ENCODE data around the gene CCDC137.

The CCDC137 gene

DNA sequence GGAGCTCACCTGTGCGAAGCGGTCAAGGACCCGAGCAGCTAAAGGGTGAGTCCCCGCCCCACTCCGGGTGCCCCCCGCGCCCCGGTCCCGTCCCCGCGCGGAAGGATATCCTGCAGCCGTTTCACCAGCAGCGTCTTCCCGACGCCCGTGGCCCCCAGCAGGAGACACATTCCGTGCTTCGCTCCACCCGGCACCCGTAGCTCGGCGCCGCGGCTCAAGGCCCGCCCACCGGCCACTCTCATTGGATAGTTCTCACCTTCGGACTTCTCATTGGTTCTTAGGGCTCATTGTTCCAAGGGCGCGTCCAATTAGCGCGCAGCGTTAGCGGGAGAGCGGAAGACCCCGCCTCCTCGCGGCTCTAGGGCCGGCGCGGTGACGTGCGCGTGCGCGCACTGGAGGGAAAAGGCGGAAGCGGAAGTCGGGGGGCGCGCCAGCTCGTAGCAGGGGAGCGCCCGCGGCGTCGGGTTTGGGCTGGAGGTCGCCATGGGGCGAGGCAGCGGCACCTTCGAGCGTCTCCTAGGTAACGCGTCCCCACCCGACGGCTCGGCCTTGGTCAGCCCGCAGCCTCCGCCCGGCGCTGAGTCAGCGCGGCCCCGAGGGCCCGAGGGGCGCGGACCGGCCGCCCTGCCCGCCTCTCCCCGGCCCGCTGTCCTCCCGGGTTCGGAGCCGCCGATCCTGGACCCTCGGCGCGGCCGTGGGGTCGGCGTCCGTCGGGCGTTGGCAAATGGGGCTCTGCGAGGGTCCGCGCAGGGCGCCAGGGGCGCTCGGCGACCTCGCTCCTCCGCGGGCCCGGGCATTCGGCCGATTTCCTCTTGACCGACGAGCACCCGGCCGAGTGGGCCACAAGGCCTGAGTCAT lies 17.3 kb downstream of the CCDC137 start, which contains the start of the genes ARL16 and HGS:
Gene ARL16, minus strand, starts transcription at position 214 of the 858 bp plus-strand sequence. Its CDS starts 44 bp downstream, at position 170.
Gene HGS, plus strand, starts transcription at position 428 of the 858 bp plus-strand sequence. Its CDS starts 56 bp downstream, at position 484.
- peak; percentile 95 for DNase-seq

DNA sequence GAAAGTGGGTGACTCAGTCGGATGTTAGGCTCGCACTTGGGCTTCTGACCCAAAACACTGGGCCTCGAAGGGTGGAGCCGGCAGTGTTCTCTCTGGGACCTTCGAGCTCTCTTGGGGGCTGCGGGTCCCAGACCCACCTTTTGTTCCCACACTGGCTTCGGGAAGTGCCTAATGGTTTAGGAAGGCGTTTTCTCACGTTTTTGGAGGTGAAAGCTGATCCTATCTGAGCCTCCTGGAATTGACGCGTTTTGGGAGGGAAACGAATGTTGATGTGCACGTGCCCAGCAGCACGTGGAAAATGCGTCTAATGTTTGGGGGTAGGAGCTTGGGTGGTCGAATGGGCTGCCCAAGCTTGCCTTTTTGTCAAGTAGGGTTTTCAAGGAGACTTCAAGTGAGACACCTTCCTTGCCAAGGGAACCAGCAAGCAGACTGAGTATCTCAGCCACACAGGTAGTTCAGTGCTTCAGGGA lies 17.9 kb downstream of the CCDC137 start:
- no peak for DNase-seq

- no peak for DNase-seq
Observed at GRCh38 chr17:81685108-81685507, 18.6 kb downstream of the CCDC137 start.

GRCh38 chr17:81686614-81687013 lies 20.1 kb downstream of the CCDC137 start:
- DNase-seq: no peak

DNA sequence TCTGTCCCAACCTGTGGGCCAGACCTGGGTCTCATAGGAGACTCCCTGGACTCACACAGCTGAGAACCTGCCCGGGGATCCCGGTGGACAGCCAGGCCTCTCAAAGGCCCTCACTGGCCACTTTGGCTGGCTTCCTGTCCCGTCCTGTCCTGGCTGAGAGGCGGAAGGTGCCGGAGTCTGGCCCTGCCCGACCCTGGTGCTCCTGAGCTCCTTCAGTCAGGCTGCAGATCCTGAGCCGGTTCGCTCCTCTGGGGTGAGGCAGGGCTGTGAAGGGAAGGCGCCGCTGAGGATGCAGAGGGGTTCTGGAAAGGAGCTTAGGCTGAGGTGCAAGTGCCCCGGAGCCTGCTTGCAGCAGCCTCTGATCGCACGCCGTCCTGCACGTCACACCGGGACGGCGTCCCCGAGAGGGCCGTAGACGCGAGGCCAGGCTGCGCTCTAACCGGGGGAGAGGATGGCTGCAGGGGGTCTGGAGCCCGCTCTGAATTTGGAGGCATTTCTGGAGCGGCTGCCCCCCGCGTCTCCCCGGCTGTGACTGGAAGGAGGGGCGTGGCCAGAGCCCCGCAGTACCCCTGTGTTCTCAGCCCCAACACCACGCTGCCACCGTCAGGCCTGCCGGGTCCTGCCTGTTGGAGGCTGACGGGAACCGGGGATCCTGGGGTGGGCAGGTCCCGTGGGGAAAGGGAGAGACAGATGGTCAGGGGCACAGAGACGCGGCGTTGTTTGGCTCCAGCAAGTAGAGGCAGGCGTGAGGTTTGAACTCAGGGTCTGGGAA lies 21.4 kb downstream of the CCDC137 start:
- DNase-seq: no peak

DNA sequence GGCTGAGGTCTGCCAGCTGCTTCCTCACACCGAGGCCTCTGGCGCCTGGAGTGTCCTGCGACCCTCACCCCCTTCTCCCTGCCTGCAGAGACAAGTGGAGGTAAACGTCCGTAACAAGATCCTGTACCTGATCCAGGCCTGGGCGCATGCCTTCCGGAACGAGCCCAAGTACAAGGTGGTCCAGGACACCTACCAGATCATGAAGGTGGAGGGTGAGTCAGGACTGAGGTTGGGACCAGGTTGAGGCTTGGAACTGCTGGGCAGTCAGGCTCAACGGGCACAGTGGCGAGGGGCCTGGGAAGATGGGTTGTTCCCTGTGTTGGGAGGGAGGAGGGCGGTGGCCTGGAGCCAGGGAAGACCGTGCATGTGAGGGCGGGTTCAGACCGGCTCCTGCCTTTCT lies 22.1 kb downstream of the CCDC137 start:
- DNase-seq: no peak

- no peak for DNase-seq
Observed at GRCh38 chr17:81690066-81690465, 23.5 kb downstream of the CCDC137 start.

GRCh38 chr17:81690549-81690948 lies 24.0 kb downstream of the CCDC137 start:
- DNase-seq: no peak

DNA sequence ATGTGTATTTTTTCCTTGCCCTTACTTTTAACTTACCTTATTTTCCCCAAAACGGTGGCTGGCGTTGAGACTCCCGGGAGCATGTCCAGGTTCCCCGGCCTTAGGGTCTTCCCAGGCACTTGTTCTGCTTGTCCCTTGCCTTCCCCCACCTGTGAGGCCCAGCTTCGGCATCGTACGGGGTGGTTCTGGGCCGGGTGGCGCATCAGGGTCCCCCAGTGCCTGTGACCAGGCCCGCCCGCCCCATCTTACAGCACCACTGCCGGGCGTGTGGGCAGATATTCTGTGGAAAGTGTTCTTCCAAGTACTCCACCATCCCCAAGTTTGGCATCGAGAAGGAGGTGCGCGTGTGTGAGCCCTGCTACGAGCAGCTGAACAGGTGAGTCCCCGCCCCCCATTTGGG lies 24.7 kb downstream of the CCDC137 start:
- no peak for DNase-seq

DNA sequence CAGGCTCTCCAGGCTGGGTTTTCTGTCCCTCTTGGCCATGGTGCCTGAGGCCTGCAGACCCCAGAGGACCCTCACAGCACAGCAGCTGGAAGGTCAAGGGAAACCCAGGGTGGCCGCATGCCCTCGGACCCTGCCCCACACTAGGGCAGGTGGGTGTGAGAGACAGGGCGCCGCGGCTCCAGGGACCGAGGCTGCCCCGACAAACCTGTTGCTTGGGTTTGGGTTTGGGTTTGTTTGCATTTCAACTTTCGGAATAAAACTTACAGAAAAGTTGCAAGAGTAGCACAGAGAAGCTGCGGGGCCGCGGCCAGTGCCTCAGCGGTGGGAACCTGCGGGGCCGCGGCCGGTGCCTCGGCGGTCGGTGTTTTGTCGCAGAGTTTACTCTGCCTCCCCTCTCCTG lies 25.1 kb downstream of the CCDC137 start:
- no peak for DNase-seq

- no peak for DNase-seq
Observed at GRCh38 chr17:81693509-81694210, 27.1 kb downstream of the CCDC137 start.

- DNase-seq: no peak
Observed at GRCh38 chr17:81694810-81695209, 28.3 kb downstream of the CCDC137 start.

DNA sequence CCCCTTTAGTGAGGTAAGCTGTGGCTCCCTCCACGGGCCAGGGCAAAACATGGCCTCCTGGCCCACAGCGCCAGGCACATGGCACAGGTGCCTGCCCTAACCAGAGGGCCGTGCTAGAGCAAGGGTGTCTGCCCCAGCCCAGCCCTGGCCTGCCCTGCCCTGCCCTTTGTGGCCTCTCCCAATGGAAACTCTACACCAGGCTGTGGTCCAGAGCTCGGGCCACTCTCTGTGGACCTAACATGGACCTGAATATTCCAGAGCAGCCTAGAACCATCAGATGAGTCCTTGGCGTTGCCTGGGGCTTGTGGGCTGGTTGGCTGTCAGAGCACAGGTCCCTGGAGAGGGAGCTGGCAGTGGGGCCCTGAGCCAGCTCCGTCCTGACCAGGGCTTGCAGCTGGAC lies 28.7 kb downstream of the CCDC137 start:
- DNase-seq: no peak

DNA sequence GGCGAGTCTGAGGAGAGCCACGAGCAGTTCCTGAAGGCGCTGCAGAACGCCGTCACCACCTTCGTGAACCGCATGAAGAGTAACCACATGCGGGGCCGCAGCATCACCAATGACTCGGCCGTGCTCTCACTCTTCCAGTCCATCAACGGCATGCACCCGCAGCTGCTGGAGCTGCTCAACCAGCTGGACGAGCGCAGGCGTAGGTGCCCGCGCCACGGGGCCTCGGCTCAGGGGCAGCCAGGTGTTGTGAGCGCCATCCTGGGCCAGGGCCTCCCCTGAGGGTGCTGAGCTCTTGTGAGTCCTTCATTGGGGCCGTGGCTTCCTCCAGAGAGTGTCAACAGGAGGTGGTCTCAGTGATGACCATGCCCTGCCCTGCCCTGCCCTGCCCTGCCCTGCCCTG lies 29.3 kb downstream of the CCDC137 start:
- no peak for DNase-seq

DNA sequence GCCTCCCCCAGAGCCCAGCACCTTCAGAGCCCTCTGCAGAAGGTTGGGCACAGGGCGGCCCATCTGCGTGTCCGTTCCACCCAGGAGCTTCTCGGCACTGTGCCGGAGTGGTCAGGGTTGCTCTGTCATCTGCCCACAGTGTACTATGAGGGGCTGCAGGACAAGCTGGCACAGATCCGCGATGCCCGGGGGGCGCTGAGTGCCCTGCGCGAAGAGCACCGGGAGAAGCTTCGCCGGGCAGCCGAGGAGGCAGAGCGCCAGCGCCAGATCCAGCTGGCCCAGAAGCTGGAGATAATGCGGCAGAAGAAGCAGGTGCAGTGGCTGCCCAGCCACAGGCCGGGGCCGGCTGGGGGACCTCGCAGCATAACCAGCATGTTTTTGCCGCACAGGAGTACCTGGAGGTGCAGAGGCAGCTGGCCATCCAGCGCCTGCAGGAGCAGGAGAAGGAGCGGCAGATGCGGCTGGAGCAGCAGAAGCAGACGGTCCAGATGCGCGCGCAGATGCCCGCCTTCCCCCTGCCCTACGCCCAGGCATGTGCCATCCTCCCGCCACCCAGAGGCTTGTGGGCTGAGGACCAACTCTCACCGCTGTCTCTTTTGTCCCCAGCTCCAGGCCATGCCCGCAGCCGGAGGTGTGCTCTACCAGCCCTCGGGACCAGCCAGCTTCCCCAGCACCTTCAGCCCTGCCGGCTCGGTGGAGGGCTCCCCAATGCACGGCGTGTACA lies 29.8 kb downstream of the CCDC137 start:
- no peak for DNase-seq

DNA sequence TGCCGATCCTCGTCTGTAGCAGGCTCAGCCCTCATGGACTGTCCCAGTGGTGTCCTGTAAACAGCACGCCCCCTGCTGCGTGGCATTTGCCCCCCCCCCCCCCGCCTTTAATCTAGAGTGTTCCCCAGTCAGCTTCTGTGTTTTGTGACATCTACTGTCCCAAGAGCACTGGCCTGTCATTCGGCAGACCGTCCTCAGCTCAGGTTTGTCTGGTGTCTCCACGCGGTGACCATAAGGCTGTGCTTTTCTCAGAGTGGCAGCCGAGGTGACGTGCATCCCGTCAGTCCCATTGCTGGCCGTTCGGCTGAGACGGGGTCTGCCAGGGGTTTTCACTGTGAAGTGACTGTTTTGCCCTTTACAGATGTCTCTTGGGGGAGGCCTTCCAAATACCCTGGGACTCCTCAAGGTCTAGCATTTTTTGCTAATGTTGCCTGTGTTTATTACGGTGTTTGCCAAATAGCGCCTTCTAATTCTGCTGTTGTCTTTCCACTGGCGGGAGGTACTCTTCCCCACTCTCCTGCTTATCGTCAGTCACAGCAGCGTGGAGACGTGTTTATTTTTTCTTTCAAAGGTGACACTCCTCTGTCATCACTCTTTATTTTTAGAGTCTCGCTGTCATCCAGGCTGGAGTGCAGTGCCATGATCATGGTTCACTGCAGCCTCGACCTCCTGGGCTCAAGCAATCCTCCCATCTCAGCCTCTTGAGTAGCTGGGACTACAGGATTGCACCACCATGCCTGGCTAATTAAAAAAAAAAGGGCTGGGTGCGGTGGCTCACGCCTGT lies 30.9 kb downstream of the CCDC137 start:
- DNase-seq: no peak

GRCh38 chr17:81700353-81701287 lies 34.1 kb downstream of the CCDC137 start:
- DNase-seq: no peak

- DNase-seq: no peak
Observed at GRCh38 chr17:81701288-81702071, 34.9 kb downstream of the CCDC137 start.

GRCh38 chr17:81702934-81703746 lies 36.6 kb downstream of the CCDC137 start, which contains the start of gene MRPL12:
Gene MRPL12 (plus strand): TSS chr17:81703367. CDS start chr17:81703502, 135 bp downstream.
- DNase-seq: peak; percentile 82
